Effector memory CD8-positive, alpha-beta T cell (primary cell): ENCODE measurements around the gene ANKLE1.
"Not testable (repeated sequence)": the region's sequence is repeated elsewhere in the genome, so short reads cannot be mapped to it uniquely, and the experiment has no call there.

ENCODE experiments used
- ATAC-seq: fragments of 150-1000 bp; cut with Tn5 transposase; replicated peaks from 2 replicates; pipeline ENCODE4 v1.10.0; 2021; ENCODE audit warnings: mild to moderate bottlenecking, moderate library complexity
- DNase-seq, 3 experiments: peaks; one replicate each; pipeline ENCODE4 v3.0.0; 2021
- H3K27ac Mint-ChIP-seq, 2 donors: one replicate each; pipeline ENCODE4 v1.8.0; 2022; ENCODE audit warnings: mild to moderate bottlenecking in 2 of 2, mixed read lengths in 2 of 2, moderate library complexity in 2 of 2
- H3K27me3 Mint-ChIP-seq, 2 donors: one replicate each; pipeline ENCODE4 v1.8.0; 2022; ENCODE audit warnings: mixed read lengths in 2 of 2
- H3K36me3 Mint-ChIP-seq: one replicate; pipeline ENCODE4 v1.8.0; 2022; ENCODE audit warnings: mild to moderate bottlenecking, moderate library complexity, mixed read lengths; ENCODE audit not compliant: insufficient read depth
- H3K4me1 Mint-ChIP-seq, 2 donors: one replicate each; pipeline ENCODE4 v1.8.0; 2022; ENCODE audit warnings: low read depth in 2 of 2, mixed read lengths in 2 of 2
- H3K4me3 Mint-ChIP-seq, 2 donors: one replicate each; pipeline ENCODE4 v1.8.0; 2022; ENCODE audit warnings: mild to moderate bottlenecking in 2 of 2, mixed read lengths in 2 of 2, moderate library complexity in 2 of 2
- H3K9me3 Mint-ChIP-seq, 2 donors: one replicate each; pipeline ENCODE4 v1.8.0; 2022; ENCODE audit warnings: mixed read lengths in 2 of 2

Gene ANKLE1

GRCh38 chr19:17282488-17283125, 906 bp downstream of the ANKLE1 start:
- ATAC-seq (peak; percentile 92), DNase-seq (peak; percentile 68 to 73 (median 71))
- peaks cover 9 to 11% of the 10 kb centered on the region in 2 donors for H3K4me1 Mint-ChIP-seq
- no peak overlapping the region for H3K27ac Mint-ChIP-seq
- peak overlapping the region; percentile 78 to 83 for H3K4me3 Mint-ChIP-seq
- peaks cover 6% of the 10 kb centered on the region for H3K36me3 Mint-ChIP-seq
- H3K27me3 Mint-ChIP-seq = peaks cover 0 to 4% of the 10 kb centered on the region in 2 donors
- no peaks in the 10 kb centered on the region for H3K9me3 Mint-ChIP-seq

GRCh38 chr19:17283504-17283996, 1.8 kb downstream of the ANKLE1 start:
- peak overlapping the region; percentile 25 to 83 for H3K4me3 Mint-ChIP-seq
- DNase-seq (no peak), ATAC-seq (no peak)
- peaks cover 6% of the 10 kb centered on the region for H3K36me3 Mint-ChIP-seq
- peaks cover 0 to 4% of the 10 kb centered on the region in 2 donors for H3K27me3 Mint-ChIP-seq
- H3K9me3 Mint-ChIP-seq = no peaks in the 10 kb centered on the region
- H3K27ac Mint-ChIP-seq = peak overlapping the region in 1 of 2 donors; percentile 60
- H3K4me1 Mint-ChIP-seq = peaks cover 9 to 11% of the 10 kb centered on the region in 2 donors

DNA sequence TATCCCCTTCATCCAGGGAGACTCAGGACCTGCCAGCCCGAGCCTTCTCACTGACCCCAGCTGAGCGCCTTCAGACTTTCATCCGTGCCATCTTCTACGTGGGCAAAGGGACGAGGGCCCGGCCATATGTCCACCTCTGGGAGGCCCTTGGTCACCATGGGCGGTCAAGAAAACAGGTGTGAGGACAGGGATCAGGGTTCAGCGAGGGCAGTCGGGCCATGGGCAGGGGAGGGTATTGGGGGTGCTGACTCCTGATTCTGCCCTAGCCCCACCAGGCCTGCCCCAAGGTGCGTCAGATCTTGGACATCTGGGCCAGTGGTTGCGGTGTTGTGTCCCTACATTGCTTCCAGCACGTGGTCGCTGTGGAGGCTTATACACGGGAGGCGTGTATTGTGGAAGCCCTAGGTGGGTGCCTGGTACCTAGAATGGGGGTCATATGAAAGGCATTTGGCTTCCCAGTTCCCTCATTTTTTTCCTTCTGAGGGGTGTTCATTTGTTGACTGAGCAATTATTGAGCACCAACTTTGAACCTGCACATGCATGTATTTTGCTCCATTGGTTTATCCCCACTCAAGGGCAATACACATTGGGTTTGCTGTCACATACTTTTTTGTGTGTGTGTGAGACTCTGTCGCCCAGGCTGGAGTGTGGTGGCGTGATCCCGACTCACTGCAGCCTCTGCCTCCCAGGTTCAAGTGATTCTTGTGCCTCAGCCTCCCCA, 3.9 kb downstream of the ANKLE1 start:
- ATAC-seq = no peak
- Mint-ChIP-seq H3K9me3 (no peaks in the 10 kb centered on the region), H3K27ac (no peak overlapping the region), H3K4me3 (no peak overlapping the region), H3K4me1 (peaks cover 9 to 11% of the 10 kb centered on the region in 2 donors), H3K36me3 (peaks cover 3% of the 10 kb centered on the region), H3K27me3 (peaks cover 0 to 4% of the 10 kb centered on the region in 2 donors)
- no peak for DNase-seq

DNA sequence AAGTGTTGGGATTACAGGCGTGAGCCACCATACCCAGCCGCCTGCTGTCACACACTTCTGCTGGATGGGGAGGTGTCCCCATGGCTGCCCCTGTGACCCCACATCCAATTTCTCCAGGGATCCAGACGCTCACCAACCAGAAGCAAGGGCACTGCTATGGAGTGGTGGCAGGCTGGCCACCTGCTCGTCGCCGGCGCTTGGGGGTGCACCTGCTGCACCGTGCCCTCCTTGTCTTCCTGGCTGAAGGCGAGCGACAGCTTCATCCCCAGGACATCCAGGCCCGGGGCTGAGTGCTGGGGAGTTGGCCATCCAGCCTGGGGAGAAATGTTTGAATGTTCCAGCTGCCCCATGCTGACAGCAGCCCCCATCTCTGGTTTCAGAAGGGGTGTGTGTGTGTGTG, 4.6 kb downstream of the ANKLE1 start:
- Mint-ChIP-seq H3K4me1 (peaks cover 9 to 11% of the 10 kb centered on the region in 2 donors), H3K4me3 (no peak overlapping the region), H3K9me3 (no peaks in the 10 kb centered on the region), H3K27ac (no peak overlapping the region), H3K27me3 (peaks cover 0 to 4% of the 10 kb centered on the region in 2 donors), H3K36me3 (peaks cover 2% of the 10 kb centered on the region)
- no peak for DNase-seq
- ATAC-seq = no peak

DNA sequence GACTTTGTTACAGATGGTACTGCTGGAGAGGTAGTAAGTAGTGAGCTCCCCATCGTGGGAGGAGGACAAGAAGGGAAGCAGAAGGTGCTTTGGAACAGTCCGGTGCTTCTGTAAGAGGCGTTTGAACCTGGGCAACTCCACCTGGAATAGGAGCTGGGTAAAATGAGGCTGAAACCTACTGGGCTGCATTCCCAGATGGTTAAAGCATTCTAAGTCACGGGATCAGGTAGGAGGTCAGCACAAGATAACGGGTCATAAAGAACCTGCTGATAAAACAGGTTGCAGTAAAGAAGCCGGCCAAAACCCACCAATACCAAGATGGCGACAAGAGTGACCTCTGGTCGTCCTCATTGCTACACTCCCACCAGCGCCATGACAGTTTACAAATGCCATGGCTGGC, 5.1 kb downstream of the ANKLE1 start:
- H3K4me3 Mint-ChIP-seq = no peak overlapping the region
- no peak overlapping the region for H3K27ac Mint-ChIP-seq
- ATAC-seq (no peak), DNase-seq (no peak)
- H3K4me1 Mint-ChIP-seq = peaks cover 8 to 9% of the 10 kb centered on the region in 2 donors
- H3K9me3 Mint-ChIP-seq = no peaks in the 10 kb centered on the region
- H3K36me3 Mint-ChIP-seq = no peaks in the 10 kb centered on the region
- H3K27me3 Mint-ChIP-seq = peaks cover 0 to 4% of the 10 kb centered on the region in 2 donors

- Mint-ChIP-seq H3K4me1 (peaks cover 5 to 6% of the 10 kb centered on the region in 2 donors), H3K4me3 (no peak overlapping the region), H3K27me3 (no peaks in the 10 kb centered on the region), H3K27ac (no peak overlapping the region), H3K9me3 (no peaks in the 10 kb centered on the region), H3K36me3 (no peaks in the 10 kb centered on the region)
- ATAC-seq = no peak
- no peak for DNase-seq
Measured at GRCh38 chr19:17289489-17289888, 7.8 kb downstream of the ANKLE1 start.

DNA sequence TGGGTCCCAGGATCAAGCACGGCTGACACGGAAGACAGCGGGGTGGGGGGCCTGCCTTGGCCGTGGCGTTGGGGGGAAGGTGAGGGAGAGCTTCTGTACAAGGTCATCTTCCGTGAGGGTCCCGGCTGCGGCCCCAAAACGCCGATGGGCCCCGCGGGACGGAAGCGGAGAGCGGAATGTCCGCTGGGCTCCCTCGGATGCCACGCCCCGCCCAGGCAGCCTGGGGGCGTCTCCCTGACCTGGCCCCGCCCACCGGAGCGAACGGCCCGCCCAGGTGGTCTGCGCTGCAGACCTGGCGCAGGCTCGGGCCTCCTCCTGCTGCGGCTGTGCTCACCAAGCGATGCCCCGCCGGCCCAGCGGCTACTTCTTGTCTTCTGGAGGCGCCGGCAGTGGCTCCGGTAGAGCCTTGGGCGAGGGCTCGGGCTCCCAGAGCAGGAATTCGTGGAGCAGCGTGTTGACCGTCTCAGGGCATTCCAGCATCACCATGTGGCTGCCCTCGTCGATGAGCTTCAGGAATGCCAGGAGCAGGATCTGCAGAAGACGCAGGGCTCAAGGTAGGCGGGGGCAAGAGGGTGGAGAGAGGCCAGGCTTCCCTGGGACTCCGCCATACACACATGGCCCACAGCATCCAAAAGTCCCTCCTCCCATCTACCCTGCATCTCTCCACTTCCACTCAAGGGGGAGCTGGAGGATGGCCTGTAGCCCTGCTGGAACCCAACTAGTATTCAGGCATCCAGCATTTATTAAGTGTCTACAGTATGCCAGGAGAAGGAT, 10.8 kb downstream of the ANKLE1 start:
- Mint-ChIP-seq H3K36me3 (no peaks in the 10 kb centered on the region), H3K27me3 (no peaks in the 10 kb centered on the region), H3K4me1 (peaks cover 5 to 6% of the 10 kb centered on the region in 2 donors), H3K27ac (peak overlapping the region in 1 of 2 donors; percentile 75), H3K4me3 (peak overlapping the region; percentile 87 to 93), H3K9me3 (no peaks in the 10 kb centered on the region)
- ATAC-seq = peak; percentile 95
- DNase-seq = peak; percentile 78 to 85 (median 79)

GRCh38 chr19:17293605-17294004, 11.9 kb downstream of the ANKLE1 start:
- ATAC-seq (no peak), DNase-seq (no peak)
- no peak overlapping the region for H3K27ac Mint-ChIP-seq
- H3K4me1 Mint-ChIP-seq = peaks cover 5 to 6% of the 10 kb centered on the region in 2 donors
- no peaks in the 10 kb centered on the region for H3K36me3 Mint-ChIP-seq
- H3K9me3 Mint-ChIP-seq = no peaks in the 10 kb centered on the region
- H3K4me3 Mint-ChIP-seq = no peak overlapping the region
- H3K27me3 Mint-ChIP-seq = no peaks in the 10 kb centered on the region

DNA sequence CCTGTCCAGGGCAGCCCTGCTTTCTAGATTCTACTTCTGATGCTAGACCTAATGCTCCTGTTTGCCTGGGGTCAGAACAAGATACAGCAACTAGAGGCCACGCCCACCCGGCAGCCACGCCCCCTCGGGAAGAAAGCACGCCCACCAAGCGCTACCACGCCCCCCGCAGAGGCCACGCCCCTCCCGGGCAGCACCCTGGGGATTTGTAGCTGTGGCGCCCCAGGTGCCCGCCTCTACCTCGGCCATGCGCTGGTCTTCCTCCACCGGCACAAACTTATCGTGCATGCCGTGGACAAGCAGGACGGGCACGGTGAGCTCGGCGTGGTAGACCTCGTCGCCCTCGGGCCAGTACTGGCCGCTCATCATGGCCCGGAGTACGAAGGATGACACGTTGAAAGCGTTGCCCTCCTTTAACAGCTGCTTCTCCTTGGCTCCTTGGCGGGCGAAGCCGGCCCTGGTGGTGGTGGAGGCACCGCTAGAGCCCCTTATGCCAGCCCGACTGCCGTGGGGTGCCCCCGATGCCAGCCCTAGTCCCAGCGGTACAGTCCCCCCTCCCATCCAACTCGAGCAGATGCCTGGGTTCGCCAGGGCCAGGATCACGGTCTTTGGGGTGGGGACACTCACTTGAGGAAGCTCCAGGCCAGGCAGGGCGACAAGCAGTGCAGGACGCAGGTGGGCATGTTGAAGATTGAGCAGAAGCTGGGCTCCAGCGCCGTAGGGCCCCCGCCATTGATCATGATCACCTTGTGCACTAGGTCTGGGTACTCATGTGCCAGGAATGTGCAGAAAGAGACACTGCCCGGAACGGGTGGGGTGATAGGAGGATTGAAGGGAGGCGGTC, 12.6 kb downstream of the ANKLE1 start:
- ATAC-seq (no peak), DNase-seq (peak; percentile 36 to 44 (median 41))
- H3K4me3 Mint-ChIP-seq = no peak overlapping the region
- no peaks in the 10 kb centered on the region for H3K9me3 Mint-ChIP-seq
- no peak overlapping the region for H3K27ac Mint-ChIP-seq
- no peaks in the 10 kb centered on the region for H3K27me3 Mint-ChIP-seq
- peaks cover 5 to 6% of the 10 kb centered on the region in 2 donors for H3K4me1 Mint-ChIP-seq
- no peaks in the 10 kb centered on the region for H3K36me3 Mint-ChIP-seq

DNA sequence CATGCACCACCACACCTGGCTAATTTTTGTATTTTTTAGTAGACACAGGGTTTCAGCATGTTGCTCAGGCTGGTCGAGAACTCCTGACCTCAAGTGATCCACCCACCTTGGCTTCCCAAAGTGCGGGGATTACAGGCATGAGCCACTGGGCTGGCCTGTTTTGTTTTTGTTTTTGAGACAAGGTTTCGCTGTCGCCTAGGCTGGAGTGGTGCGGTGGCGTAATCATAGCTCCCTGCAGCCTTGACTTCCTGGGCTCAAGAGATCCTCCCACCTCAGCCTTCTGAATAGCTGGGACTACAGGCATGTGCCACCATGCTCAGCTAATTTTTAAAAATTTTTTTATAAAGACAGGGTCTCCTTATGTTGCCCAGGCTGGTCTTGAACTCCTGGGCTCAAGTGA, 13.8 kb downstream of the ANKLE1 start:
- not testable (repeated sequence) for ATAC-seq, H3K36me3 Mint-ChIP-seq, H3K27me3 Mint-ChIP-seq, H3K27ac Mint-ChIP-seq, DNase-seq, H3K4me3 Mint-ChIP-seq, H3K9me3 Mint-ChIP-seq, H3K4me1 Mint-ChIP-seq

- no peaks in the 10 kb centered on the region for H3K9me3 Mint-ChIP-seq
- H3K27ac Mint-ChIP-seq = no peak overlapping the region
- H3K27me3 Mint-ChIP-seq = no peaks in the 10 kb centered on the region
- DNase-seq (no peak), ATAC-seq (no peak)
- no peak overlapping the region for H3K4me3 Mint-ChIP-seq
- H3K4me1 Mint-ChIP-seq = peaks cover 5 to 6% of the 10 kb centered on the region in 2 donors
- H3K36me3 Mint-ChIP-seq = peaks cover 6% of the 10 kb centered on the region
Measured at GRCh38 chr19:17296273-17296672, 14.6 kb downstream of the ANKLE1 start.

DNA sequence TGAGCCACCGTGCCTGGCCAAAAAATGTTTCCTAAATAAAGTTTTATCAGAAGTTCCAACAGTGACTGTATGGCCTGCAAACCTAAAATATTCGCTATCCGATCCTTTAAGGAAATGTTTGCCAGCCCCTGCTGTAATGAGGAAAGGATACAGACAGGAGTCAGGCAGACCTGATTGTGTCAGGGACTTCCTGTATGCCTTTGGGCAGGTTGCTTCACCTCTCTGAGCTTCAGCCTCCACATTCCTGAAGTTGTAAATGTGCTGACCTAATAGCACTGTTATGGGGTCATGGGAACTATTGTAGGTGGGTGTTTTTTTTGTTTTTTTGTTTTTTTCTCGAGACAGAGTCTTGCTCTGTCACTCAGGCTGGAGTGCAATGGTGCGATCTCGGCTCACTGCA, 15.3 kb downstream of the ANKLE1 start:
- Mint-ChIP-seq H3K27me3 (no peaks in the 10 kb centered on the region), H3K36me3 (peaks cover 6% of the 10 kb centered on the region), H3K27ac (peak overlapping the region in 1 of 2 donors; percentile 62), H3K4me1 (peaks cover 4 to 5% of the 10 kb centered on the region in 2 donors), H3K9me3 (no peaks in the 10 kb centered on the region), H3K4me3 (no peak overlapping the region)
- no peak for ATAC-seq
- no peak for DNase-seq
